Measurements from ENCODE around the gene ADAM22. TPM values are rescaled to one million over a fixed set of nuclear protein-coding genes. Genes with fewer than 3 reads are reported as not detected.

ADAM22 gene
- polyA plus RNA-seq, 1 donor from 2014 or later, result 46.3 TPM

- H3K27ac ChIP-seq (ENCODE audit: low read length), result no peak overlapping the region
Measured at GRCh38 chr7:88223265-88223664, 289.2 kb downstream of the ADAM22 start.

GRCh38 chr7:88224601-88225275 is 290.7 kb downstream of the ADAM22 start:
- no peak overlapping the region for H3K4me2 ChIP-seq (ENCODE audit: low read length)
- no peaks in the 10 kb centered on the region for H3K9me3 ChIP-seq (ENCODE audit: low read length)
- TF ChIP-seq RAD21 (conservative IDR thresholded peaks at IDR 0.05), result no peak
- H3K27ac ChIP-seq (ENCODE audit: low read length), result no peak overlapping the region
- no peaks in the 10 kb centered on the region for H3F3A ChIP-seq (ENCODE audit: insufficient read depth, low read length, poor library complexity, severe bottlenecking)
- no peaks in the 10 kb centered on the region for H3K36me3 ChIP-seq (ENCODE audit: insufficient read depth, low read length)
- H3K27me3 ChIP-seq (ENCODE audit: insufficient read depth, low read depth, low read length), result no peaks in the 10 kb centered on the region
- H2AFZ ChIP-seq (ENCODE audit: low read depth, low read length), result no peak overlapping the region
- H3K9me2 ChIP-seq (ENCODE audit: insufficient read depth, low read length), result no peaks in the 10 kb centered on the region
- H3K4me3 ChIP-seq (ENCODE audit: low read length), result no peak overlapping the region
- H4K20me1 ChIP-seq (ENCODE audit: insufficient read depth), result no peaks in the 10 kb centered on the region
- H3K9ac ChIP-seq (ENCODE audit: low read length), result no peak overlapping the region
- no peaks in the 10 kb centered on the region for H3K79me2 ChIP-seq (replicated peaks; ENCODE audit: insufficient read depth, low read length)

More at GRCh38 chr7:88223265-88223664, 289.2 kb downstream of the ADAM22 start:
- Histone ChIP-seq H3K4me2 (ENCODE audit: low read length) (no peak overlapping the region), H3K9me3 (ENCODE audit: low read length) (no peaks in the 10 kb centered on the region), H3K36me3 (ENCODE audit: insufficient read depth, low read length) (no peaks in the 10 kb centered on the region), H4K20me1 (ENCODE audit: insufficient read depth) (no peaks in the 10 kb centered on the region), H3K9ac (ENCODE audit: low read length) (no peak overlapping the region), H3K9me2 (ENCODE audit: insufficient read depth, low read length) (no peaks in the 10 kb centered on the region), H3K4me3 (ENCODE audit: low read length) (no peak overlapping the region), H3K79me2 (replicated peaks; ENCODE audit: insufficient read depth, low read length) (peaks cover 9% of the 10 kb centered on the region), H2AFZ (ENCODE audit: low read depth, low read length) (no peak overlapping the region), H3K27me3 (ENCODE audit: insufficient read depth, low read depth, low read length) (no peaks in the 10 kb centered on the region), H3F3A (ENCODE audit: insufficient read depth, low read length, poor library complexity, severe bottlenecking) (no peaks in the 10 kb centered on the region)
- TF ChIP-seq EZH2 (IDR thresholded peaks at IDR 0.05; ENCODE audit: borderline replicate concordance, insufficient read depth, low read length, poor library complexity, severe bottlenecking) (no peak), EP300 (conservative IDR thresholded peaks at IDR 0.05; ENCODE audit: poor library complexity, severe bottlenecking) (no peak), RAD21 (conservative IDR thresholded peaks at IDR 0.05) (no peak)

DNA sequence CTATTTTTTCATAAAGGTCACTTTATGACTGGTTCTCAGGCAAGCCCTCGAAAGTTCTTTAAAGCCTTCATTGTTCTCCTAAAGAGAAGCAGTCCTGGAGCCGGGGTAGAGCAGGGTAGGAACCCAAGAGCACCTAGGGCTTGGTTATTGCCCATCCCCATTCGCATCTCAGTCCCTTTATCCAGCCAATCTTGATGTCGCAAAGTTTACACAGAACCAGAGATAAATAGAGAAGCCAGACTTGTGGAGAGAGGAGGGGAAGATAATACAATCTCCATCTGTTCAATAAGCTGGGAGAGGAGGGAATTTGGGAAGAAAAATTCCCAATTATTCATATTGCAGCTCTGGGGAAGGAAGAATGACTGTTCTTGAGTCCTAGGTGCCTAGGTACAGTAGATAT is 292.1 kb downstream of the ADAM22 start:
- Histone ChIP-seq H3K9me3 (ENCODE audit: low read length) (no peaks in the 10 kb centered on the region), H3K4me2 (ENCODE audit: low read length) (no peak overlapping the region), H2AFZ (ENCODE audit: low read depth, low read length) (no peak overlapping the region)

More for the DNA sequence above, 292.1 kb downstream of the ADAM22 start:
- TF ChIP-seq RAD21 (conservative IDR thresholded peaks at IDR 0.05), result no peak
- TF ChIP-seq EZH2 (IDR thresholded peaks at IDR 0.05; ENCODE audit: borderline replicate concordance, insufficient read depth, low read length, poor library complexity, severe bottlenecking), result no peak
- TF ChIP-seq, protein P1, sequence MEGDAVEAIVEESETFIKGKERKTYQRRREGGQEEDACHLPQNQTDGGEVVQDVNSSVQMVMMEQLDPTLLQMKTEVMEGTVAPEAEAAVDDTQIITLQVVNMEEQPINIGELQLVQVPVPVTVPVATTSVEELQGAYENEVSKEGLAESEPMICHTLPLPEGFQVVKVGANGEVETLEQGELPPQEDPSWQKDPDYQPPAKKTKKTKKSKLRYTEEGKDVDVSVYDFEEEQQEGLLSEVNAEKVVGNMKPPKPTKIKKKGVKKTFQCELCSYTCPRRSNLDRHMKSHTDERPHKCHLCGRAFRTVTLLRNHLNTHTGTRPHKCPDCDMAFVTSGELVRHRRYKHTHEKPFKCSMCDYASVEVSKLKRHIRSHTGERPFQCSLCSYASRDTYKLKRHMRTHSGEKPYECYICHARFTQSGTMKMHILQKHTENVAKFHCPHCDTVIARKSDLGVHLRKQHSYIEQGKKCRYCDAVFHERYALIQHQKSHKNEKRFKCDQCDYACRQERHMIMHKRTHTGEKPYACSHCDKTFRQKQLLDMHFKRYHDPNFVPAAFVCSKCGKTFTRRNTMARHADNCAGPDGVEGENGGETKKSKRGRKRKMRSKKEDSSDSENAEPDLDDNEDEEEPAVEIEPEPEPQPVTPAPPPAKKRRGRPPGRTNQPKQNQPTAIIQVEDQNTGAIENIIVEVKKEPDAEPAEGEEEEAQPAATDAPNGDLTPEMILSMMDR (IDR thresholded peaks at IDR 0.05; ENCODE audit: poor library complexity, severe bottlenecking), result no peak
- TF ChIP-seq MXI1 (conservative IDR thresholded peaks at IDR 0.05; ENCODE audit: poor library complexity, severe bottlenecking), result no peak
- TF ChIP-seq REST (IDR thresholded peaks at IDR 0.05; ENCODE audit: borderline replicate concordance), result no peak
- TF ChIP-seq SMC3 (conservative IDR thresholded peaks at IDR 0.05; ENCODE audit: poor library complexity), result no peak
- no peak for TF ChIP-seq POLR2AphosphoS5 (IDR thresholded peaks at IDR 0.05)
- TF ChIP-seq EP300 (conservative IDR thresholded peaks at IDR 0.05; ENCODE audit: poor library complexity, severe bottlenecking), result no peak
- TF ChIP-seq TAF1 (IDR thresholded peaks at IDR 0.05; ENCODE audit: low read depth), result no peak
- no peaks in the 10 kb centered on the region for H3F3A ChIP-seq (ENCODE audit: insufficient read depth, low read length, poor library complexity, severe bottlenecking)
- no peaks in the 10 kb centered on the region for H3K79me2 ChIP-seq (replicated peaks; ENCODE audit: insufficient read depth, low read length)
- H3K27me3 ChIP-seq (ENCODE audit: insufficient read depth, low read depth, low read length), result no peaks in the 10 kb centered on the region
- H3K36me3 ChIP-seq (ENCODE audit: insufficient read depth, low read length), result no peaks in the 10 kb centered on the region
- no peak overlapping the region for H3K9ac ChIP-seq (ENCODE audit: low read length)
- H3K27ac ChIP-seq (ENCODE audit: low read length), result no peak overlapping the region
- no peaks in the 10 kb centered on the region for H3K9me2 ChIP-seq (ENCODE audit: insufficient read depth, low read length)
- H4K20me1 ChIP-seq (ENCODE audit: insufficient read depth), result no peaks in the 10 kb centered on the region
- no peak overlapping the region for H3K4me3 ChIP-seq (ENCODE audit: low read length)
